Measurements from ENCODE around the gene ILF2. TPM values are rescaled to one million over a fixed set of nuclear protein-coding genes. Genes with fewer than 3 reads are reported as not detected.
A peak's percentile ranks its signal among the peaks of the same experiment; 100 is the strongest.

ILF2 gene
- total and polyA plus RNA-seq, 2 of the 13 experiments (the other 11 are each of a cell fraction or from before 2014, with no cell fraction given), result 292 to 366 TPM

- TF ChIP-seq ZNF784 (CRISPR knock-in tag; IDR thresholded peaks at IDR 0.05; ENCODE audit: borderline replicate concordance), result no peak
- peak; percentile 72 for TF ChIP-seq SALL1 (CRISPR knock-in tag; IDR thresholded peaks at IDR 0.05)
- TF ChIP-seq, protein P1, sequence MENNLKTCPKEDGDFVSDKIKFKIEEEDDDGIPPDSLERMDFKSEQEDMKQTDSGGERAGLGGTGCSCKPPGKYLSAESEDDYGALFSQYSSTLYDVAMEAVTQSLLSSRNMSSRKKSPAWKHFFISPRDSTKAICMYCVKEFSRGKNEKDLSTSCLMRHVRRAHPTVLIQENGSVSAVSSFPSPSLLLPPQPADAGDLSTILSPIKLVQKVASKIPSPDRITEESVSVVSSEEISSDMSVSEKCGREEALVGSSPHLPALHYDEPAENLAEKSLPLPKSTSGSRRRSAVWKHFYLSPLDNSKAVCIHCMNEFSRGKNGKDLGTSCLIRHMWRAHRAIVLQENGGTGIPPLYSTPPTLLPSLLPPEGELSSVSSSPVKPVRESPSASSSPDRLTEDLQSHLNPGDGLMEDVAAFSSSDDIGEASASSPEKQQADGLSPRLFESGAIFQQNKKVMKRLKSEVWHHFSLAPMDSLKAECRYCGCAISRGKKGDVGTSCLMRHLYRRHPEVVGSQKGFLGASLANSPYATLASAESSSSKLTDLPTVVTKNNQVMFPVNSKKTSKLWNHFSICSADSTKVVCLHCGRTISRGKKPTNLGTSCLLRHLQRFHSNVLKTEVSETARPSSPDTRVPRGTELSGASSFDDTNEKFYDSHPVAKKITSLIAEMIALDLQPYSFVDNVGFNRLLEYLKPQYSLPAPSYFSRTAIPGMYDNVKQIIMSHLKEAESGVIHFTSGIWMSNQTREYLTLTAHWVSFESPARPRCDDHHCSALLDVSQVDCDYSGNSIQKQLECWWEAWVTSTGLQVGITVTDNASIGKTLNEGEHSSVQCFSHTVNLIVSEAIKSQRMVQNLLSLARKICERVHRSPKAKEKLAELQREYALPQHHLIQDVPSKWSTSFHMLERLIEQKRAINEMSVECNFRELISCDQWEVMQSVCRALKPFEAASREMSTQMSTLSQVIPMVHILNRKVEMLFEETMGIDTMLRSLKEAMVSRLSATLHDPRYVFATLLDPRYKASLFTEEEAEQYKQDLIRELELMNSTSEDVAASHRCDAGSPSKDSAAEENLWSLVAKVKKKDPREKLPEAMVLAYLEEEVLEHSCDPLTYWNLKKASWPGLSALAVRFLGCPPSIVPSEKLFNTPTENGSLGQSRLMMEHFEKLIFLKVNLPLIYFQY (CRISPR knock-in tag; IDR thresholded peaks at IDR 0.05; ENCODE audit: borderline replicate concordance), result peak; percentile 78
- 0 out of 2 replicates have a peak, but pooled peaks have one; percentile 49 for TF ChIP-seq ARNTL (CRISPR knock-in tag; IDR thresholded peaks at IDR 0.05)
- 0 out of 2 replicates have a peak, but pooled peaks have one; percentile 22 for TF ChIP-seq ELK4 (CRISPR knock-in tag; IDR thresholded peaks at IDR 0.05; ENCODE audit: borderline replicate concordance)
- no peak for TF ChIP-seq ZNF550 (CRISPR knock-in tag; IDR thresholded peaks at IDR 0.05; ENCODE audit: borderline replicate concordance)
- peak; percentile 97 for TF ChIP-seq ZFY (CRISPR knock-in tag; IDR thresholded peaks at IDR 0.05)
- TF ChIP-seq ATF1 (CRISPR knock-in tag; IDR thresholded peaks at IDR 0.05), result no peak
- TF ChIP-seq TFDP2 (CRISPR knock-in tag; IDR thresholded peaks at IDR 0.05), result peak; percentile 80
- peak; percentile 91 for TF ChIP-seq SRSF1 (optimal IDR thresholded peaks at IDR 0.05; ENCODE audit: low read depth, low read length)
- TF ChIP-seq, protein P2, sequence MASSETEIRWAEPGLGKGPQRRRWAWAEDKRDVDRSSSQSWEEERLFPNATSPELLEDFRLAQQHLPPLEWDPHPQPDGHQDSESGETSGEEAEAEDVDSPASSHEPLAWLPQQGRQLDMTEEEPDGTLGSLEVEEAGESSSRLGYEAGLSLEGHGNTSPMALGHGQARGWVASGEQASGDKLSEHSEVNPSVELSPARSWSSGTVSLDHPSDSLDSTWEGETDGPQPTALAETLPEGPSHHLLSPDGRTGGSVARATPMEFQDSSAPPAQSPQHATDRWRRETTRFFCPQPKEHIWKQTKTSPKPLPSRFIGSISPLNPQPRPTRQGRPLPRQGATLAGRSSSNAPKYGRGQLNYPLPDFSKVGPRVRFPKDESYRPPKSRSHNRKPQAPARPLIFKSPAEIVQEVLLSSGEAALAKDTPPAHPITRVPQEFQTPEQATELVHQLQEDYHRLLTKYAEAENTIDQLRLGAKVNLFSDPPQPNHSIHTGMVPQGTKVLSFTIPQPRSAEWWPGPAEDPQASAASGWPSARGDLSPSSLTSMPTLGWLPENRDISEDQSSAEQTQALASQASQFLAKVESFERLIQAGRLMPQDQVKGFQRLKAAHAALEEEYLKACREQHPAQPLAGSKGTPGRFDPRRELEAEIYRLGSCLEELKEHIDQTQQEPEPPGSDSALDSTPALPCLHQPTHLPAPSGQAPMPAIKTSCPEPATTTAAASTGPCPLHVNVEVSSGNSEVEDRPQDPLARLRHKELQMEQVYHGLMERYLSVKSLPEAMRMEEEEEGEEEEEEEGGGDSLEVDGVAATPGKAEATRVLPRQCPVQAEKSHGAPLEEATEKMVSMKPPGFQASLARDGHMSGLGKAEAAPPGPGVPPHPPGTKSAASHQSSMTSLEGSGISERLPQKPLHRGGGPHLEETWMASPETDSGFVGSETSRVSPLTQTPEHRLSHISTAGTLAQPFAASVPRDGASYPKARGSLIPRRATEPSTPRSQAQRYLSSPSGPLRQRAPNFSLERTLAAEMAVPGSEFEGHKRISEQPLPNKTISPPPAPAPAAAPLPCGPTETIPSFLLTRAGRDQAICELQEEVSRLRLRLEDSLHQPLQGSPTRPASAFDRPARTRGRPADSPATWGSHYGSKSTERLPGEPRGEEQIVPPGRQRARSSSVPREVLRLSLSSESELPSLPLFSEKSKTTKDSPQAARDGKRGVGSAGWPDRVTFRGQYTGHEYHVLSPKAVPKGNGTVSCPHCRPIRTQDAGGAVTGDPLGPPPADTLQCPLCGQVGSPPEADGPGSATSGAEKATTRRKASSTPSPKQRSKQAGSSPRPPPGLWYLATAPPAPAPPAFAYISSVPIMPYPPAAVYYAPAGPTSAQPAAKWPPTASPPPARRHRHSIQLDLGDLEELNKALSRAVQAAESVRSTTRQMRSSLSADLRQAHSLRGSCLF (CRISPR knock-in tag; IDR thresholded peaks at IDR 0.05; ENCODE audit: borderline replicate concordance), result no peak
These were observed 12.2 kb downstream of the ILF2 start, which contains the start of gene SNAPIN (continued) for GRCh38 chr1:153658400-153659174.
